ENCODE measurements around the gene GDE1.

GDE1 gene

GRCh38 chr16:19518388-19518787 lies 3.5 kb downstream of the GDE1 start:
- no peak for DNase-seq (ENCODE audit: low spot score)
- TF ChIP-seq, protein P1, sequence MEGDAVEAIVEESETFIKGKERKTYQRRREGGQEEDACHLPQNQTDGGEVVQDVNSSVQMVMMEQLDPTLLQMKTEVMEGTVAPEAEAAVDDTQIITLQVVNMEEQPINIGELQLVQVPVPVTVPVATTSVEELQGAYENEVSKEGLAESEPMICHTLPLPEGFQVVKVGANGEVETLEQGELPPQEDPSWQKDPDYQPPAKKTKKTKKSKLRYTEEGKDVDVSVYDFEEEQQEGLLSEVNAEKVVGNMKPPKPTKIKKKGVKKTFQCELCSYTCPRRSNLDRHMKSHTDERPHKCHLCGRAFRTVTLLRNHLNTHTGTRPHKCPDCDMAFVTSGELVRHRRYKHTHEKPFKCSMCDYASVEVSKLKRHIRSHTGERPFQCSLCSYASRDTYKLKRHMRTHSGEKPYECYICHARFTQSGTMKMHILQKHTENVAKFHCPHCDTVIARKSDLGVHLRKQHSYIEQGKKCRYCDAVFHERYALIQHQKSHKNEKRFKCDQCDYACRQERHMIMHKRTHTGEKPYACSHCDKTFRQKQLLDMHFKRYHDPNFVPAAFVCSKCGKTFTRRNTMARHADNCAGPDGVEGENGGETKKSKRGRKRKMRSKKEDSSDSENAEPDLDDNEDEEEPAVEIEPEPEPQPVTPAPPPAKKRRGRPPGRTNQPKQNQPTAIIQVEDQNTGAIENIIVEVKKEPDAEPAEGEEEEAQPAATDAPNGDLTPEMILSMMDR (IDR thresholded peaks at IDR 0.05; ENCODE audit: extremely low read depth, insufficient read depth, missing control alignments), result no peak
- in situ Hi-C loops (cut with MboI; ENCODE audit: low pct_unique_long_range_greater_than_20kb, low sequenced_read_pairs, unreplicated experiment), result no loop called here

GRCh38 chr16:19517424-19518089 lies 4.3 kb downstream of the GDE1 start:
- no peak for DNase-seq (ENCODE audit: low spot score)
- TF ChIP-seq, protein P1 (IDR thresholded peaks at IDR 0.05; ENCODE audit: extremely low read depth, insufficient read depth, missing control alignments), result no peak
- in situ Hi-C loops (cut with MboI; ENCODE audit: low pct_unique_long_range_greater_than_20kb, low sequenced_read_pairs, unreplicated experiment), result no loop called here

GRCh38 chr16:19515757-19516156 lies 6.1 kb downstream of the GDE1 start:
- no peak for DNase-seq (ENCODE audit: low spot score)
- TF ChIP-seq, protein P1 (IDR thresholded peaks at IDR 0.05; ENCODE audit: extremely low read depth, insufficient read depth, missing control alignments), result no peak
- in situ Hi-C loops (cut with MboI; ENCODE audit: low pct_unique_long_range_greater_than_20kb, low sequenced_read_pairs, unreplicated experiment), result no loop called here

- in situ Hi-C loops (cut with MboI; ENCODE audit: low pct_unique_long_range_greater_than_20kb, low sequenced_read_pairs, unreplicated experiment), result no loop called here
- TF ChIP-seq, protein P1 (IDR thresholded peaks at IDR 0.05; ENCODE audit: extremely low read depth, insufficient read depth, missing control alignments), result no peak
- no peak for DNase-seq (ENCODE audit: low spot score)
Measured at GRCh38 chr16:19513377-19514053, 8.4 kb downstream of the GDE1 start.

GRCh38 chr16:19512297-19512696 lies 9.6 kb downstream of the GDE1 start:
- in situ Hi-C loops (cut with MboI; ENCODE audit: low pct_unique_long_range_greater_than_20kb, low sequenced_read_pairs, unreplicated experiment), result no loop called here
- DNase-seq (ENCODE audit: low spot score), result no peak
- TF ChIP-seq, protein P1 (IDR thresholded peaks at IDR 0.05; ENCODE audit: extremely low read depth, insufficient read depth, missing control alignments), result no peak

DNA sequence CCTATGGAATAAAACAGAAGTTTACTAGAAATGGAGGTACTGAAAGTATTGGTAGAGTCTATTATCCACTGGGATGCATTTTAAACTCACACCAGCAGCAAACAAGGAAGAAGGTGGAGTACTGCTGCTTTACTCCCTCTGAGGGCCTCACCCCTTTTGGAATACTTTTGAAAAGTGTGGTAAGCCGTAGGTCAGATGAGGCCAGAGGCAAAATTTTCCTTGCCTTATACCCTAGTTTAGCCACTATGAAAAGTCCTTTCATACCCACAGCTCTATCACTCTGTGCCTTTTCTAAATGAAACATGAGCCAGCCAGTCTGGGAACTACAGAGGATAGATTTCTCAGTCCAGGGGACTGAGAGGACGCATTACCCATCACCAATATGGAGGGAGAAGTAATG lies 14.0 kb downstream of the GDE1 start:
- TF ChIP-seq, protein P1 (IDR thresholded peaks at IDR 0.05; ENCODE audit: extremely low read depth, insufficient read depth, missing control alignments), result no peak
- in situ Hi-C loops (cut with MboI; ENCODE audit: low pct_unique_long_range_greater_than_20kb, low sequenced_read_pairs, unreplicated experiment), result no loop called here
- no peak for DNase-seq (ENCODE audit: low spot score)
